ENCODE measurements around the gene PADI4. TPM values are rescaled to one million over a fixed set of nuclear protein-coding genes. Genes with fewer than 3 reads are reported as not detected.

PADI4 gene
- total and polyA plus RNA-seq, 12 donors, result 0.05 to 0.72 (median 0.27) TPM; not detected in 5

DNA sequence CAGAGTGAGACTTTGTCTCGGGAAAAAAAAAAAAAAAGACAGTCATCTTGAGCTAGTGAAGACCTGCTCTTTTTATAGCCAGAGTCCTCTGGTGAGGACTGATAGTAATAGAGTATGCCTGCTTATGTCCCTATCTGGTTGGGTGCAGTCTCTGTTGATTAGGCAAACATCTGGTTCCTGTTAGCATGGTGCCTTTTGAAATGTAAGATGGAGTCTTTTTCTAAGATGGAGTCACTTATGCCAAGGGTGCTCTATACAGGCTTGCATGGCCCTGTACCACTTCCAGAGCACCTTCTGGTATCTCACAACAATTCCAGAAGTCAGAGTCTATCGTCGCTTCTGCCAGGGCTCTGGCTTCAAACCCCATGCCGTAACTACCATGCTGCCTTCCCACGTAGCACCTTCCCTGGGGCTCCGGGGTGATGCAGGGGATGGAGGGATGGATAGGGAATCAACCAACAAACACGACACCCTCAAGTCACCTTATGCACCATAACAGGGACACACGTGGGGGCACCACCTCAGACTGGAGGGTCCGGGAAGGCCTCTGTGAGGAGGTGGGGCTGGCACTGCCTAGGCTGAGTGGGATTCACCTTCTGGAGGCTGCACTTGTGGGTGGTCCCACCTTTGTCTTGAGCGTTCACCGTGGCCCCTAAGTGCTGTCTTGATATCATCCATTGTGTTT is 52.4 kb downstream of the PADI4 start:
- H3K27me3 ChIP-seq, result no peaks in the 10 kb centered on the region
- H3K9me3 ChIP-seq (replicated peaks in 1 of 3), result no peaks in the 10 kb centered on the region
- H3K27ac ChIP-seq, result no peak overlapping the region
- no peak overlapping the region for H3K4me3 ChIP-seq
- no peak for TF ChIP-seq POLR2A (IDR thresholded peaks at IDR 0.05)
- TF ChIP-seq, protein P1, sequence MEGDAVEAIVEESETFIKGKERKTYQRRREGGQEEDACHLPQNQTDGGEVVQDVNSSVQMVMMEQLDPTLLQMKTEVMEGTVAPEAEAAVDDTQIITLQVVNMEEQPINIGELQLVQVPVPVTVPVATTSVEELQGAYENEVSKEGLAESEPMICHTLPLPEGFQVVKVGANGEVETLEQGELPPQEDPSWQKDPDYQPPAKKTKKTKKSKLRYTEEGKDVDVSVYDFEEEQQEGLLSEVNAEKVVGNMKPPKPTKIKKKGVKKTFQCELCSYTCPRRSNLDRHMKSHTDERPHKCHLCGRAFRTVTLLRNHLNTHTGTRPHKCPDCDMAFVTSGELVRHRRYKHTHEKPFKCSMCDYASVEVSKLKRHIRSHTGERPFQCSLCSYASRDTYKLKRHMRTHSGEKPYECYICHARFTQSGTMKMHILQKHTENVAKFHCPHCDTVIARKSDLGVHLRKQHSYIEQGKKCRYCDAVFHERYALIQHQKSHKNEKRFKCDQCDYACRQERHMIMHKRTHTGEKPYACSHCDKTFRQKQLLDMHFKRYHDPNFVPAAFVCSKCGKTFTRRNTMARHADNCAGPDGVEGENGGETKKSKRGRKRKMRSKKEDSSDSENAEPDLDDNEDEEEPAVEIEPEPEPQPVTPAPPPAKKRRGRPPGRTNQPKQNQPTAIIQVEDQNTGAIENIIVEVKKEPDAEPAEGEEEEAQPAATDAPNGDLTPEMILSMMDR (IDR thresholded peaks at IDR 0.05), result no peak
- no peaks in the 10 kb centered on the region for H3K36me3 ChIP-seq (replicated peaks in 1 of 2)
- H3K4me1 ChIP-seq (replicated peaks in 1 of 2), result no peaks in the 10 kb centered on the region
- DNase-seq, result no peak
- intact Hi-C loops (cut with DNase I), result loop anchor here in 1 of 2 donors (10.0 kb wide), 1 partner anchor 1144 kb away; no protein-coding TSS in a partner anchor
- 79 to 91% (median 82%) methylated on average over 10 to 11 of the region's 11 CpGs for WGBS, 4 donors

DNA sequence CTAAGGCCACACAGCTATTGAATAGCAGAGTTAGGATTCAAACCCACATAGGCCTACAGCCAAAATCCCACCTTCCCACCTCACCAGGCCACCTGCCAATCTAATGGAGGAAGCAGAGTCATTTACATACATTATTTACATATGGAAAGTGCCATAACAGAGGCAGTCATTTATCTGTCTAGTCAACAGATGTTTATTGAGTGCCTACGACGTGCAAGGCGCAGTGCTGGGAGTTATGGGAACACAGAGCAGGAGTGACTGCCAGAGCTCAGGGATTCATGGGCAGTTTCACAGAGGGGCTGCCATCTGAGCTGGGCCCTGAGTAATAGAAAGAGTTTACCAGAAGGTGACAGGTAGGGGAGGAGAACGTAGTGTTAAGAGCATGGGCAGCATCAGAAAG is 53.7 kb downstream of the PADI4 start:
- Histone ChIP-seq H3K4me1 (replicated peaks in 1 of 2) (no peaks in the 10 kb centered on the region), H3K27me3 (no peaks in the 10 kb centered on the region), H3K9me3 (replicated peaks in 1 of 3) (no peaks in the 10 kb centered on the region), H3K4me3 (no peak overlapping the region), H3K36me3 (replicated peaks in 1 of 2) (no peaks in the 10 kb centered on the region), H3K27ac (no peak overlapping the region)
- no peak for DNase-seq
- 69 to 88% (median 81%) methylated on average over 4 of the region's 4 CpGs for WGBS, 4 donors
- no peak for TF ChIP-seq POLR2A (IDR thresholded peaks at IDR 0.05)
- intact Hi-C loops (cut with DNase I), result loop anchor here in 1 of 2 donors (10.0 kb wide), 1 partner anchor 1143 kb away; no protein-coding TSS in a partner anchor

DNA sequence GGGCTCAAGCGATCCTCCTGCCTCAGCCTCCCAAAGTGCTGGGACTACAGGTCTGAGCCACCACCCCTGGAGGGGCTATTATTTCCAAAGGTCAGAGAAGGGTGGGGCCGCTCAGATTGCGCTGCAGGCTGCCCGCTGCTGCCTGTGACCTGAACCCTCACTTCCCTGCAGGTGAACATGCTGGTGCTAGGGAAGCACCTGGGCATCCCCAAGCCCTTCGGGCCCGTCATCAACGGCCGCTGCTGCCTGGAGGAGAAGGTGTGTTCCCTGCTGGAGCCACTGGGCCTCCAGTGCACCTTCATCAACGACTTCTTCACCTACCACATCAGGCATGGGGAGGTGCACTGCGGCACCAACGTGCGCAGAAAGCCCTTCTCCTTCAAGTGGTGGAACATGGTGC is 55.4 kb downstream of the PADI4 start:
- WGBS, 4 donors, result 80 to 93% (median 86%) methylated on average over 5 to 12 of the region's 12 CpGs
- Histone ChIP-seq H3K4me3 (no peak overlapping the region), H3K27ac (no peak overlapping the region), H3K9me3 (replicated peaks in 1 of 3) (no peaks in the 10 kb centered on the region), H3K36me3 (replicated peaks in 1 of 2) (no peaks in the 10 kb centered on the region), H3K27me3 (no peaks in the 10 kb centered on the region), H3K4me1 (replicated peaks in 1 of 2) (no peaks in the 10 kb centered on the region)
- TF ChIP-seq, protein P1 (IDR thresholded peaks at IDR 0.05), result no peak
- TF ChIP-seq POLR2A (IDR thresholded peaks at IDR 0.05), result no peak
- intact Hi-C loops (cut with DNase I), result loop anchor here in 1 of 2 donors (10.0 kb wide), 1 partner anchor 1141 kb away; no protein-coding TSS in a partner anchor
- DNase-seq, result no peak

DNA sequence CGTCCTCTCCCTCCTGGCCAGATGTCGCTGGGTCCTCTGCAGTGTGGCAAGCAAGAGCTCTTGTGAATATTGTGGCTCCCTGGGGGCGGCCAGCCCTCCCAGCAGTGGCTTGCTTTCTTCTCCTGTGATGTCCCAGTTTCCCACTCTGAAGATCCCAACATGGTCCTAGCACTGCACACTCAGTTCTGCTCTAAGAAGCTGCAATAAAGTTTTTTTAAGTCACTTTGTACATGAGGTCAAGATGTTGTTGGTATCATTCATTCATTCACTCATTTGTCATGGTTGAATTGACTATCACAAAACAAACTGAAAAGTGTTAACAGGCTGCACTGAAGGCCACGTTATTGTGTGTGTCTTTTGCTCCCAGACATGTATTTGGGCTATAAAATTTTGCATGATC is 55.8 kb downstream of the PADI4 start:
- TF ChIP-seq POLR2A (IDR thresholded peaks at IDR 0.05), result no peak
- TF ChIP-seq, protein P1 (IDR thresholded peaks at IDR 0.05), result no peak
- H3K4me1 ChIP-seq (replicated peaks in 1 of 2), result no peaks in the 10 kb centered on the region
- H3K4me3 ChIP-seq, result no peak overlapping the region
- H3K36me3 ChIP-seq (replicated peaks in 1 of 2), result no peaks in the 10 kb centered on the region
- intact Hi-C loops (cut with DNase I), result loop anchor here in 1 of 2 donors (10.0 kb wide), 1 partner anchor 1141 kb away; no protein-coding TSS in a partner anchor
- DNase-seq, result no peak
- H3K27me3 ChIP-seq, result no peaks in the 10 kb centered on the region
- no peaks in the 10 kb centered on the region for H3K9me3 ChIP-seq (replicated peaks in 1 of 3)
- 75 to 81% (median 77%) methylated on average over 2 to 4 of the region's 4 CpGs for WGBS, 4 donors
- H3K27ac ChIP-seq, result no peak overlapping the region
